Measurements from ENCODE around the gene ABHD16A. TPM values are rescaled to one million over a fixed set of nuclear protein-coding genes. Genes with fewer than 3 reads are reported as not detected.

ABHD16A gene
- total and polyA plus RNA-seq, 10 of the 15 experiments (the other 5 are each of a cell fraction or from before 2014, with no cell fraction given), result 7.5 to 43.0 (median 32.9) TPM

GRCh38 chr6:31660381-31661261 is 42.5 kb downstream of the ABHD16A start, which contains the start of gene C6orf47 (continued):
- no peak for TF ChIP-seq SMAD1 (IDR thresholded peaks at IDR 0.05; ENCODE audit: low read depth, partially characterized antibody)
- TF ChIP-seq, protein P1, sequence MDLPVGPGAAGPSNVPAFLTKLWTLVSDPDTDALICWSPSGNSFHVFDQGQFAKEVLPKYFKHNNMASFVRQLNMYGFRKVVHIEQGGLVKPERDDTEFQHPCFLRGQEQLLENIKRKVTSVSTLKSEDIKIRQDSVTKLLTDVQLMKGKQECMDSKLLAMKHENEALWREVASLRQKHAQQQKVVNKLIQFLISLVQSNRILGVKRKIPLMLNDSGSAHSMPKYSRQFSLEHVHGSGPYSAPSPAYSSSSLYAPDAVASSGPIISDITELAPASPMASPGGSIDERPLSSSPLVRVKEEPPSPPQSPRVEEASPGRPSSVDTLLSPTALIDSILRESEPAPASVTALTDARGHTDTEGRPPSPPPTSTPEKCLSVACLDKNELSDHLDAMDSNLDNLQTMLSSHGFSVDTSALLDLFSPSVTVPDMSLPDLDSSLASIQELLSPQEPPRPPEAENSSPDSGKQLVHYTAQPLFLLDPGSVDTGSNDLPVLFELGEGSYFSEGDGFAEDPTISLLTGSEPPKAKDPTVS (IDR thresholded peaks at IDR 0.05; ENCODE audit: low read depth, low read length), result no peak
- peak; percentile 59; the same call in 1 of the 2 replicates for TF ChIP-seq SMAD5 (IDR thresholded peaks at IDR 0.05; ENCODE audit: low read depth)
- no peak for TF ChIP-seq BMI1 (IDR thresholded peaks at IDR 0.05; ENCODE audit: borderline replicate concordance)
- TF ChIP-seq NR2C2 (IDR thresholded peaks at IDR 0.05; ENCODE audit: borderline replicate concordance, control insufficient read depth, insufficient read length, low read depth), result no peak
- TF ChIP-seq, protein P2, sequence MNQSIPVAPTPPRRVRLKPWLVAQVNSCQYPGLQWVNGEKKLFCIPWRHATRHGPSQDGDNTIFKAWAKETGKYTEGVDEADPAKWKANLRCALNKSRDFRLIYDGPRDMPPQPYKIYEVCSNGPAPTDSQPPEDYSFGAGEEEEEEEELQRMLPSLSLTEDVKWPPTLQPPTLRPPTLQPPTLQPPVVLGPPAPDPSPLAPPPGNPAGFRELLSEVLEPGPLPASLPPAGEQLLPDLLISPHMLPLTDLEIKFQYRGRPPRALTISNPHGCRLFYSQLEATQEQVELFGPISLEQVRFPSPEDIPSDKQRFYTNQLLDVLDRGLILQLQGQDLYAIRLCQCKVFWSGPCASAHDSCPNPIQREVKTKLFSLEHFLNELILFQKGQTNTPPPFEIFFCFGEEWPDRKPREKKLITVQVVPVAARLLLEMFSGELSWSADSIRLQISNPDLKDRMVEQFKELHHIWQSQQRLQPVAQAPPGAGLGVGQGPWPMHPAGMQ (IDR thresholded peaks at IDR 0.05; ENCODE audit: borderline replicate concordance), result no peak
- TF ChIP-seq NRF1 (conservative IDR thresholded peaks at IDR 0.05; ENCODE audit: low read depth, low read length), result no peak
- TF ChIP-seq, protein P3, sequence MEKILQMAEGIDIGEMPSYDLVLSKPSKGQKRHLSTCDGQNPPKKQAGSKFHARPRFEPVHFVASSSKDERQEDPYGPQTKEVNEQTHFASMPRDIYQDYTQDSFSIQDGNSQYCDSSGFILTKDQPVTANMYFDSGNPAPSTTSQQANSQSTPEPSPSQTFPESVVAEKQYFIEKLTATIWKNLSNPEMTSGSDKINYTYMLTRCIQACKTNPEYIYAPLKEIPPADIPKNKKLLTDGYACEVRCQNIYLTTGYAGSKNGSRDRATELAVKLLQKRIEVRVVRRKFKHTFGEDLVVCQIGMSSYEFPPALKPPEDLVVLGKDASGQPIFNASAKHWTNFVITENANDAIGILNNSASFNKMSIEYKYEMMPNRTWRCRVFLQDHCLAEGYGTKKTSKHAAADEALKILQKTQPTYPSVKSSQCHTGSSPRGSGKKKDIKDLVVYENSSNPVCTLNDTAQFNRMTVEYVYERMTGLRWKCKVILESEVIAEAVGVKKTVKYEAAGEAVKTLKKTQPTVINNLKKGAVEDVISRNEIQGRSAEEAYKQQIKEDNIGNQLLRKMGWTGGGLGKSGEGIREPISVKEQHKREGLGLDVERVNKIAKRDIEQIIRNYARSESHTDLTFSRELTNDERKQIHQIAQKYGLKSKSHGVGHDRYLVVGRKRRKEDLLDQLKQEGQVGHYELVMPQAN (conservative IDR thresholded peaks at IDR 0.05), result peak; percentile 92
- no peak for TF ChIP-seq TARDBP (IDR thresholded peaks at IDR 0.05; ENCODE audit: borderline replicate concordance)
- TF ChIP-seq, protein P4, sequence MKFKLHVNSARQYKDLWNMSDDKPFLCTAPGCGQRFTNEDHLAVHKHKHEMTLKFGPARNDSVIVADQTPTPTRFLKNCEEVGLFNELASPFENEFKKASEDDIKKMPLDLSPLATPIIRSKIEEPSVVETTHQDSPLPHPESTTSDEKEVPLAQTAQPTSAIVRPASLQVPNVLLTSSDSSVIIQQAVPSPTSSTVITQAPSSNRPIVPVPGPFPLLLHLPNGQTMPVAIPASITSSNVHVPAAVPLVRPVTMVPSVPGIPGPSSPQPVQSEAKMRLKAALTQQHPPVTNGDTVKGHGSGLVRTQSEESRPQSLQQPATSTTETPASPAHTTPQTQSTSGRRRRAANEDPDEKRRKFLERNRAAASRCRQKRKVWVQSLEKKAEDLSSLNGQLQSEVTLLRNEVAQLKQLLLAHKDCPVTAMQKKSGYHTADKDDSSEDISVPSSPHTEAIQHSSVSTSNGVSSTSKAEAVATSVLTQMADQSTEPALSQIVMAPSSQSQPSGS (IDR thresholded peaks at IDR 0.05; ENCODE audit: low read length), result no peak
- no peak for TF ChIP-seq NFYA (IDR thresholded peaks at IDR 0.05; ENCODE audit: borderline replicate concordance, low read depth, low read length)
- no peak for TF ChIP-seq TCF7 (IDR thresholded peaks at IDR 0.05; ENCODE audit: borderline replicate concordance)
- no peak for TF ChIP-seq ZNF384 (IDR thresholded peaks at IDR 0.05; ENCODE audit: borderline replicate concordance, low read depth, low read length)
- no peak for TF ChIP-seq SUPT20H (IDR thresholded peaks at IDR 0.05; ENCODE audit: borderline replicate concordance, control insufficient read depth, low read depth, low read length)
- TF ChIP-seq MTA2 (IDR thresholded peaks at IDR 0.05; ENCODE audit: low read depth), result no peak
- no peak for TF ChIP-seq MAX (IDR thresholded peaks at IDR 0.05; ENCODE audit: low read depth, low read length)
- 0 out of 3 replicates have a peak, but pooled peaks have one; percentile 65 for TF ChIP-seq POU2F2 (IDR thresholded peaks at IDR 0.05; ENCODE audit: borderline replicate concordance, low read depth, low read length)
- no peak for TF ChIP-seq EP300 (IDR thresholded peaks at IDR 0.05; ENCODE audit: borderline replicate concordance in 1 of 2, control insufficient read depth in 1 of 2, low read depth in 2 of 2, low read length in 2 of 2)
- TF ChIP-seq RUNX3 (IDR thresholded peaks at IDR 0.05; ENCODE audit: low read length), result peak; percentile 60
- TF ChIP-seq NFYB (IDR thresholded peaks at IDR 0.05; ENCODE audit: insufficient read depth, low read depth, low read length), result no peak
- TF ChIP-seq SUZ12 (IDR thresholded peaks at IDR 0.05; ENCODE audit: unreplicated experiment), result no peak
